Naive thymus-derived CD4-positive, alpha-beta T cell (primary cell): ENCODE measurements around the gene MZB1. TPM values are rescaled to one million over a fixed set of nuclear protein-coding genes. Genes with fewer than 3 reads are reported as not detected.

Experiments
- polyA plus RNA-seq, 2 donors: library from polyadenylated mRNA; unstranded; fragments of 300-500 nt; fragmentation: Illumina TruSeq; gene quantifications; one replicate each; pipeline ENCODE4 v1.2.3, GENCODE V29; 2021
- total RNA-seq, 6 experiments: library from RNA in 5 of 6; stranded (reverse) in 5 of 6; gene quantifications; 1 replicate in 5 of 6; 2 replicates in 1 of 6; pipeline ENCODE4 v1.2.3 and lab custom pipeline; 2021 to 2026

Gene MZB1
- total and polyA plus RNA-seq, 7 experiments from 2014 or later: 0.25 to 70.6 (median 0.94) TPM

Other genes with a start within 250 kb of the MZB1 start
- gene SIL1, start 191.5 kb downstream of the MZB1 start, total RNA-seq: 10 to 100 TPM; 11.9 to 27.1 (median 22.8) TPM
- gene SIL1, start 191.5 kb downstream of the MZB1 start, polyA plus RNA-seq: 10 to 100 TPM; 10.6 to 15.6 TPM
- gene MATR3, start 96.2 kb downstream of the MZB1 start, total RNA-seq: 100 to 1,000 TPM; 219 to 333 (median 274) TPM
- gene MATR3, start 96.2 kb downstream of the MZB1 start, polyA plus RNA-seq: 100 to 1,000 TPM; 313 to 379 TPM
- 100 to 1,000 TPM in 3 of 5 experiments, 10 to 100 TPM in 2; 88.8 to 121 (median 106) TPM for gene PAIP2, start 48.1 kb downstream of the MZB1 start, total RNA-seq
- gene PAIP2, start 48.1 kb downstream of the MZB1 start, polyA plus RNA-seq: 100 to 1,000 TPM; 374 to 417 TPM
- gene SLC23A1, start 6.6 kb downstream of the MZB1 start, total RNA-seq: 1 to 10 TPM in 1 of 5 experiments, not detected in 4; 4.7 TPM
- gene SLC23A1, start 6.6 kb downstream of the MZB1 start, polyA plus RNA-seq: not detected
- gene PROB1, start 5.2 kb upstream of the MZB1 start, total RNA-seq: 1 to 10 TPM in 2 of 5 experiments, under 1 TPM in 3; 0.58 to 4.9 (median 0.97) TPM
- gene PROB1, start 5.2 kb upstream of the MZB1 start, polyA plus RNA-seq: under 1 TPM in 1 of 2 donors, not detected in 1; 0.26 TPM
- gene SPATA24, start 14.2 kb upstream of the MZB1 start, total RNA-seq: 1 to 10 TPM; 4.4 to 7.6 (median 5.8) TPM
- gene SPATA24, start 14.2 kb upstream of the MZB1 start, polyA plus RNA-seq: 1 to 10 TPM; 4.6 to 6.6 TPM
- gene DNAJC18, start 49.6 kb upstream of the MZB1 start, total RNA-seq: 1 to 10 TPM; 2.2 to 9.7 (median 4.9) TPM
- 1 to 10 TPM; 3.8 to 6.8 TPM for gene DNAJC18, start 49.6 kb upstream of the MZB1 start, polyA plus RNA-seq
- under 1 TPM in 3 of 5 experiments, not detected in 2; 0.37 to 0.73 (median 0.38) TPM for gene ECSCR, start 72.8 kb upstream of the MZB1 start, total RNA-seq
- gene ECSCR, start 72.8 kb upstream of the MZB1 start, polyA plus RNA-seq: under 1 TPM in 1 of 2 donors, not detected in 1; 0.19 TPM
- gene SMIM33, start 81.1 kb upstream of the MZB1 start, total RNA-seq: under 1 TPM in 3 of 5 experiments, not detected in 2; 0.14 to 0.99 (median 0.27) TPM
- gene SMIM33, start 81.1 kb upstream of the MZB1 start, polyA plus RNA-seq: under 1 TPM; 0.09 to 0.64 TPM
- gene STING1, start 92.8 kb upstream of the MZB1 start, total RNA-seq: 100 to 1,000 TPM; 124 to 213 (median 130) TPM
- 100 to 1,000 TPM in 1 of 2 donors, 10 to 100 TPM in 1; 84.6 to 150 TPM for gene STING1, start 92.8 kb upstream of the MZB1 start, polyA plus RNA-seq
- 100 to 1,000 TPM; 145 to 214 (median 184) TPM for gene UBE2D2, start 171.4 kb upstream of the MZB1 start, total RNA-seq
- 100 to 1,000 TPM; 320 to 343 TPM for gene UBE2D2, start 171.4 kb upstream of the MZB1 start, polyA plus RNA-seq